Kasumi-1 (cell line): ENCODE measurements around the gene MYO3B.
"Not testable (repeated sequence)": the region's sequence is repeated elsewhere in the genome, so short reads cannot be mapped to it uniquely, and the experiment has no call there.

ENCODE experiments used
- DNase-seq, 2 experiments: peaks; one replicate each; lab custom pipeline; 2025; lab: John Stamatoyannopoulos, UW

Gene MYO3B

DNA sequence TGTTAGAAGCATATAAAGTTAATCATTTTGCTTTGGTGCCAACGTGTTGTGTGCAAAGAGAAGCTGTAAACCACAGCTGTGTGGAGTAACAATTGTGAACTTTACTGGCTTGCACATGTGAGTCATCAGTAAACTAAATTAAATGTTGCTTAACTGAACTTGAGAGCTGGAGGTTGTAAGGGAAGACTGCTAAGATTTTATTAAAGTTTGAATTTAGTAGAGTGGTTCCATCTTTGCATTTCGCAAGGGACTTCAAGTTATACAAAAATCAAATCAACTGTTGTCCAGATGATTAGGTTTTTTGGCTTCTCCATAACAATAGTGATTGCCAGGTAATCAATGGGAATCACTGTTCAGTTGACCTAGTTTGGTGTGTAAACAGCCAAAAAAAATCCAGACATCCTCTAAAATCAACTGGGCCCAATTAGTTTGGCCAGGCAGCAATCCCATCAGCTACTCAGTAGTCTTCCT lies 247.4 kb downstream of the MYO3B start:
- no peak for DNase-seq

DNA sequence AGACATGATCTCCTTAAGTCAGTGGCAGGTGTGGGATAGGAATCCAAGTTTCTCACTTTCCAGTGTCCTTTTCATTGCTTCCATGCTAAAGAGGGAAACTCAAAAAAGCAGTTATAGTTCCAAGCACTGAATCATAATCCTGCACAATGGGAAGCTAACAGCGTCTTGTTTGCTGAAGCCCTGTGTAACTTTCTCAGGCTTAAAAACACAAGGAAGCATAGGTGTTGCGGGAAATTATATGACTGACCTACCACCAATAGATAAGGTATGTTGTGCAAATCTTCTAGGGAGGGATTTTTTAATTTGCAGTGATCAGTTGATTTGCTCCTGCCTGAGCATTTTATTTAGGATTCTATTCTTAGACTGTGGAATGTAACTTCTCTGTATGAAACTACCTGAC lies 250.9 kb downstream of the MYO3B start:
- DNase-seq = no peak

DNA sequence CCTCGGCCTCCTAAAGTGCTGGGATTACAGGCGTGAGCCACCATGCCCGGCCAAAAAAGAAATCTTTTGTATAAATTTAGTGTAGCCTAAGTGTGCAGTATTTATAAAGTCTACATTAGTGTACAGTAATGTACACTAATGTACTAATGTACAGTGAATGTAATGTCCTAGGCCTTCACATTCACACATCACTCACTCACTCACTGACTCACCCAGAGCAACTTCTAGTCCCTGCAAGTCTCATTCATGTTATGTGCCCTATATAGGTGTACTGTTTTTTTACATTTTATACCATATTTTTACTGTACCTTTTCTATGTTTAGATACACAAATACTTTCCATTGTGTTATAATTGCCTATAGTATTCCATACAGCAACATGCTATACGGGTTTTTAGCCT lies 254.9 kb downstream of the MYO3B start:
- DNase-seq = no peak

GRCh38 chr2:170433448-170433847 lies 255.5 kb downstream of the MYO3B start:
- DNase-seq = no peak

GRCh38 chr2:170434396-170434795 lies 256.4 kb downstream of the MYO3B start:
- not testable (repeated sequence) for DNase-seq

GRCh38 chr2:170434900-170435621 lies 257.1 kb downstream of the MYO3B start:
- no peak for DNase-seq

- DNase-seq = no peak
Measured at GRCh38 chr2:170436077-170436943, 258.4 kb downstream of the MYO3B start.

GRCh38 chr2:170446078-170446477 lies 268.1 kb downstream of the MYO3B start:
- no peak for DNase-seq

DNA sequence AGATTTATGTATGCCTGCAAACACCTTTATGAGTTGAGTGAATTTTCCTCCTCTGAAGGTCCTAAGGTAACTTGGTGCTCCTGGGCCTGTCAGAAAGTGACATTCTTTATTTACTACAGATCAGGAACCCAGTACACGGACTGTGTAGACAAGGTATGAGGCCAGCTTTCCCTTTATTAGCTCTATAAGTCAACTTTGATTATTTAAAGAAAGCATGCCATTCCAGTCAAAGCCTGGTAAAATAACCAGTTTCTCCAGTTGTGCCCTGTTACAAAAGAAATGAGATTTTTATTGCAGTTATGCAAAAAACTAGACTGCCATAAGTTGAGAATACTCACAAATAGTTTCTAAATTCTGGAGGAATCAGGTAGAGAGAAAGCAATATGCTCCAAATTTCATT lies 271.1 kb downstream of the MYO3B start:
- no peak for DNase-seq

DNA sequence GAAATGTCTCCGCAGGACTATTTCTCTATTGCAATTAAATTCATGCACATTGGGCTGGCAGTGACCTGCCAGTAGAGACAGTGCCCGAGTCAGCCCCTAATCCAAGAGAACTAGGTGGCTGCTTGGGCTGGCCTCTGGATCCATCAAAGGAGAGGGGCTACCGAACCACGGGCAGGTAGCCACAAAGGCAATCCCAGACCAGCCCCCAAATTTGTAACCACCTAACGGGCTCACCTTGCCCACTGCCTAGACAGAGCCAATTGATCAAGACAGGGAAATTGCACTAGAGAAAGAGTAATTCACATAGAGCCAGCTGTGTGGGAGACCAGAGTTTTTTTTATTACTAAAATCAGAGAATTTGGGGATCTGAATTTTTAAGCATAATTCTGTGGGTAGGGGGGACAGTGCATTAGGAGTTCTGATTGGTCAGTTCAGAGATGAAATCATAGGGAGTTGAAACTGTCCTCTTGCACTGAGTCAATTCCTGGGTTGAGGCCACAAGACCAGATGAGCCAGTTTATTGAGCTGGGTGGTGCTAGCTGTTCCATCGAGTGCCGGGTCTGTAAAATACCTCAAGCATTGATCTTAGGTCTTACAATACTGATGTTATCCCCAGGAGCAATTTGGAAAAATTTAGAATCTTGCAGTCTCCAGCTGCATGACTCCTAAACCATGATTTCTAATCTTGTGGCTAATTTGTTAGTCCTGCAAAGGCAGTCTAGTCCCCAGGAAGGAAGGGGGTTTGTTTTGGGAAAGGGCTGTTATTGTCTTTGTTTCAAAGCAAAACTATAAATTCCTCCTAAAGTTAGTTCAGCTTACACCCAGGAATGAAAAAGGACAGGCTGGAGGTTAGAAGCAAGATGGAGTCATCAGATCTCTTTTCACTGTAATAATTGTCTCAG lies 276.8 kb downstream of the MYO3B start:
- no peak for DNase-seq

- no peak for DNase-seq
Measured at GRCh38 chr2:170455617-170456426, 277.9 kb downstream of the MYO3B start.

- DNase-seq = no peak
Measured at GRCh38 chr2:170456914-170457313, 279.0 kb downstream of the MYO3B start.

- no peak for DNase-seq
Measured at GRCh38 chr2:170457742-170458141, 279.8 kb downstream of the MYO3B start.

GRCh38 chr2:170461889-170462288 lies 283.9 kb downstream of the MYO3B start:
- no peak for DNase-seq

- DNase-seq = no peak
Measured at GRCh38 chr2:170462433-170463205, 284.7 kb downstream of the MYO3B start.

DNA sequence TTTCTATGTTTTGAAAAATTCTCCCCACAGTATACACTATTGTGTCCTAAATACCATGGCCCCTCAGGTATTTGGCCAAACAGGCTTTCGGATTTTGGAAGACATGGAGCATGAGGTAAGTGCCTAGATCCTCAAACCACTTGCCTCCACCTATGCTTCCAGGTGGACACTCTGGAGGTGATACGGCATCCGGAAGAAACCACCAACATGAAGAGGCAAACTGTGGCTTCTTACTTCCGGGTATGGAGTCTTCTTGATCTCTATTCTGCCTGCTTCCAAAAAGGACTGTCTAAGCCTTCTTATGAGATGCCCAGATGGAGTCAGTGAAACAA lies 285.2 kb downstream of the MYO3B start:
- no peak for DNase-seq

- no peak for DNase-seq
Measured at GRCh38 chr2:170464268-170464667, 286.3 kb downstream of the MYO3B start.

- DNase-seq = no peak
Measured at GRCh38 chr2:170465241-170465640, 287.3 kb downstream of the MYO3B start.

- DNase-seq = no peak
Measured at GRCh38 chr2:170466632-170467031, 288.7 kb downstream of the MYO3B start.

DNA sequence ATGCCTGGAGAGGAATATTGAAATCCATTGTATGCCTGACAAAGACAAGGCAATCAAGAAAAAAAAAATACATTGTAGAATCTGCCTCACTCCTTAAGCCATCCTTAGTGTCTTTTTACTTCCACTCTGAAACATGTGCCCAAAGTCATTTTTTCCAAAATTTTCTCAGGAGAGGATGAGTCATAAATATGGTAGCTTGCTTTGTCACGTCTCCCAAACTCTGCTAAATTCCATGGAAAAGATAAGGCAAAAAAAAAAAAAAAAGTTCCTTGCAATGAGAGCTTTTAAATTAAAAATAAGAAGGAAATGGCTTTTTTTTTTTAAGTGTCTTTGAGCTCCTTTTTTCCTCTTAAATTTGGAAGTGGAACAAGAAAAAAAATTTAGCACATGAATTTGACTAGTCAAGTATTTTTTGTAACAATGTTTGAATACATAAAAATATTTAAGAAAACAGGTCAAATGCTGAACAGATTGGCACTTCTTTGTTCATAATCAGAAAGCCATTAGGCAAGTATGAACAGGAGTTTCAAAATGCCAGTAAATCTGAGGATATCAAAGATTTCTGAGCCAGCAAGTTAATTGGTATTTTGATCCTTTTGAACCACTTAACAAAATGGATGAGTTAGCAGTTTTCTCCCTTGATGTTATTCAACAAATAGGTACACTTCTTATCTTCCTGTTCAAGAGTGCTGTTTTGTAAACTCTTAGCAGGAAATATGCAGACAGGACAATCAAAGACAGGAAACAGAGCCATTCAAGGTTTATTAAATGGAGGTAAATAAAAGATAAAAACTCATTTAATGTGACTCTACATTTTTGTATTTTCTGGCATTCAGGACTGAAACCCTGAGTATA lies 289.8 kb downstream of the MYO3B start:
- no peak for DNase-seq
